PC-3 (cell line): Measurements from ENCODE around the gene HSPB7.

Source experiments
- CTCF ChIP-seq: fragments of 300-600 bp; sonication (generic); conservative IDR thresholded peaks from 2 replicates; pipeline ENCODE4 v1.5.1; 2017; ENCODE audit warnings: antibody characterized with exemption, low read depth, mild to moderate bottlenecking, low read length
- EZH2phosphoT487 ChIP-seq: fragments of 300-600 bp; sonication (generic); IDR thresholded peaks from 2 replicates; pipeline ENCODE4 v1.6.1; 2018; ENCODE audit warnings: mild to moderate bottlenecking, antibody characterized with exemption, low read length, borderline replicate concordance

- TF ChIP-seq CTCF = no peak
- no peak for TF ChIP-seq EZH2phosphoT487
Measured at GRCh38 chr1:16013220-16013907, 4.5 kb downstream of the HSPB7 start.
